GM19395 (cell line): ENCODE data around the gene COPS3.
"Not testable (repeated sequence)": the region's sequence is repeated elsewhere in the genome, so short reads cannot be mapped to it uniquely, and the experiment has no call there.

ENCODE experiments used
- ATAC-seq: cut with Tn5 transposase; IDR thresholded peaks from one replicate; pipeline ENCODE4 v1.9.1; 2021; ENCODE audit warnings: mild to moderate bottlenecking, moderate library complexity; ENCODE audit not compliant: unreplicated experiment

COPS3 gene

GRCh38 chr17:17303010-17303846 lies 22.2 kb upstream of the COPS3 start, which contains the start of gene NT5M:
Gene NT5M (plus strand): TSS chr17:17303373. CDS start chr17:17303551, 178 bp downstream.
- peak; percentile 54 for ATAC-seq

GRCh38 chr17:17301659-17302058 lies 20.6 kb upstream of the COPS3 start:
- not testable (repeated sequence) for ATAC-seq

GRCh38 chr17:17300624-17301568 lies 19.9 kb upstream of the COPS3 start:
- no peak for ATAC-seq

GRCh38 chr17:17298108-17298507 lies 17.1 kb upstream of the COPS3 start:
- ATAC-seq: no peak

- no peak for ATAC-seq
Observed at GRCh38 chr17:17297217-17297616, 16.2 kb upstream of the COPS3 start.

- no peak for ATAC-seq
Observed at GRCh38 chr17:17295141-17295540, 14.1 kb upstream of the COPS3 start.

GRCh38 chr17:17289701-17290100 lies 8.7 kb upstream of the COPS3 start:
- ATAC-seq: no peak

GRCh38 chr17:17289086-17289485 lies 8.0 kb upstream of the COPS3 start:
- ATAC-seq: no peak

- no peak for ATAC-seq
Observed at GRCh38 chr17:17285951-17286350, 4.9 kb upstream of the COPS3 start.

GRCh38 chr17:17279316-17279715 lies 1.7 kb downstream of the COPS3 start:
- ATAC-seq: no peak

- ATAC-seq: not testable (repeated sequence)
Observed at GRCh38 chr17:17277431-17277830, 3.6 kb downstream of the COPS3 start.

- no peak for ATAC-seq
Observed at GRCh38 chr17:17275971-17276370, 5.1 kb downstream of the COPS3 start.

GRCh38 chr17:17269926-17270773 lies 10.9 kb downstream of the COPS3 start:
- no peak for ATAC-seq

GRCh38 chr17:17264430-17264829 lies 16.6 kb downstream of the COPS3 start:
- no peak for ATAC-seq

- no peak for ATAC-seq
Observed at GRCh38 chr17:17258998-17259397, 22.0 kb downstream of the COPS3 start.

- no peak for ATAC-seq
Observed at GRCh38 chr17:17258011-17258410, 23.0 kb downstream of the COPS3 start.

- ATAC-seq: no peak
Observed at GRCh38 chr17:17256316-17256715, 24.7 kb downstream of the COPS3 start.

GRCh38 chr17:17255689-17256088 lies 25.4 kb downstream of the COPS3 start:
- ATAC-seq: not testable (repeated sequence)

GRCh38 chr17:17254036-17254435 lies 27.0 kb downstream of the COPS3 start:
- ATAC-seq: no peak

GRCh38 chr17:17253406-17253805 lies 27.6 kb downstream of the COPS3 start:
- ATAC-seq: no peak
